Kasumi-1 (cell line): ENCODE results near the gene ADIG.

ENCODE experiments used
- DNase-seq, 2 experiments: peaks; one replicate each; lab custom pipeline; 2025; lab: John Stamatoyannopoulos, UW

The ADIG gene

DNA sequence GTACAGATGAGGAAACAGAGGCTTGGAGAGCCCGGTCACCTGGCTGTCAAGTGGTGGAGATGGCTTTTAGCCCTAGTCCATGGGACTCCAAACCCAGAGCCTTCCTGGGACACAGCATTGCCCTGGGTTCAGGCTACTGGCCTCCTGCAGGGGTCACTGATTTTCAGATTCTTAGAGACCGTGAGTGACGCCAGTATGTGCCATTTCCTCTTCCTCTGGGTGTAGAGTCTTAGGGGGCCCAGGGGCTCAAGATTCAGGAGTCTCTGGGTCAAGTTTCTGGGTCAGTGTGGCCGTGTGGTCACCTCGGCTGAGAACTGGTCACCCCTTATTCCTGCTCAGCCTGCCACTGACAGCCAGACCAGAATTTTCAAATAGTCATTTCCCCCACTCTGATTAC is 21.2 kb downstream of the ADIG start:
- DNase-seq: no peak

DNA sequence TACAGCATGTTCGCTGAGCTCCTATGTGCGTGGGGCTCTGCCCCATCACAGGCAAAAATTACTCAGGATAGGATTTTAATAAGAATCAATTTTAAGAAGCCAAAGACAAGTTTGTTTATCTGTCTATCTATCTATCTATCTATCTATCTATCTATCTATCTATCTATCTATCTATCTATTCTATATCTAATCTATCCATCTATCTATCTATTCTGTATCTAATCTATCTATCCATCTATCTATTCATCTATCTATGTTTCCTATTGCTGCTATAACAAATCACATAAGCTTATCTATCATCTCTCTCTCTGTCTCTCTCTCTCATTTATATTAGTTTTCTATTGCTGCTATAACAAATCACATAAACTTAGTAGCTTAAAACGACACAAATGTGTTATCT is 22.3 kb downstream of the ADIG start:
- DNase-seq: no peak

DNA sequence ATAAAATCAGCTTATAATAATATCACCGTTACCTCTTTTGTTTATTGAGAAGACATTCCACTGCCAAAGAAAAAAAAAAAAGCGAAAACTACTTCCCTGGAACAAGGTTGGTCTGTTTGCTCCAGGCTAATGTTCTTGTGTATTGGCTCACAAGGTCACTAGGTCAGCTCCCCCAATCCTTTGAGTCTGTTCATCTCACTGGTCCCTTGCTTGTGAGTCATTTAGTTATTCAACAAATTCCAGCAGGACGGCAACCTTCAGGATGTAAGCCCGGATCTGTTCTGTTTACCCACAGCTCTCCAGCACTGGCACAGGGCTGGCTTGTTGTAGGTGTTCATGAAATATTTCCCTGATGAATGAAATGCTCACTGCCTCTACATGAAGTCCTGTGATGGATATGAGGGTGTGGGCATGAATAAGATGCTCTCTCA is 23.9 kb downstream of the ADIG start:
- DNase-seq: no peak

DNA sequence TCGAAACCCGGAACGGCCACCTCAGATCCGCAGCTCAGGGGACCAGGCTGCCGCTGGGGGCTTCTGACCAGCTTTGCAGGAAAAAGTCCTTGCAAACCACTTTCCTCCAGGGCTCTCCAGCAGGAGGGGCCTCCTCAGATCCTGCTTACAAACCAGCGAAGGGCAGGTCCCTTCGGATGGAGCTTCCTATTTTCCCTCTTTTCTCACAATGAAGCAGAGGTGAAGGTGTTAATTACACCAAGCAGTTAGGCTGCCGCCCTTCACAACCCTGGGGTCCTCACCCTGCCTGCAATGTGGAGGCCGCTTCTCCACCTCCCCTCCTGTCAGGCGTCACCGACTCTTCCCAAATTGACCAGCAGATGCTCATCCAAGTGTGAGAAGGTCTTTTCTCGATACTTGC is 26.4 kb downstream of the ADIG start:
- no peak for DNase-seq

DNA sequence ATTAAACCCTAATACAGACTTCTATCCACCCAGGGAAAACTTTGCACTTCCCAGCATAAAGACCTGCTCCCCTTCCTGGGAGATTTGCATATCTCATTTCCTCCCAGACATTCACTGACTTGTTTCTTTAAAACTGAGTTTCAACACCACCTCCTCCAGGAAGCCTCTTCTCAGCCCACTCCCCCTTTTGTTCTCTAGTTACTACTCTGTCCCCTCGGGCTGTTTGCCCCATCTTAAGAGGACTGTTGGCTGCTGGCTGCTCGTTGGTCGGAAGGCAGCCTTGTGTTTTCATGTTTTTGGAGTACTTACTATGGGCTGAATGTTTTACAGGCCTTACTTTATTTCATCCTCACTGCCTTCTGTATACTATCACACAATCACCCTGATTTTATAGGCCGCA is 27.2 kb downstream of the ADIG start:
- no peak for DNase-seq

DNA sequence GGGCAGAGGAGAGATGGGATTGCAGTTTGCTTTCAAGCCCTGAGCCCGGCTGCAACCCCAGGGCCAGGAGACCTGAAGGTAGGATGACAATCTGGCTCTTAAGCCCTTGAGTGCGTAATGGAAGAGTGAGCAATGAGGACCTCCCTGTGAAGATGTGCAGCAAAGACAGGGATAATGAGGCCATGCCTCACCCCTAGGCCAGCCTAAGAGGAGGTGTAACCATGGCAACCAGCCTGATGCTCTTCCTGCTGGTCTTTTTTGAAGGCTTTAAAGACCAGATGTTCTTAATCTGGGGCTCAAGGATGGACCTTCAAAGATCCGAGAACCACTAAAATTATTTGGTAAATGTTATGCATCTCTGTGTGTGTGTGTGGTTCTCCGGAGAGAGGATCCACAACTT is 28.8 kb downstream of the ADIG start:
- no peak for DNase-seq

DNA sequence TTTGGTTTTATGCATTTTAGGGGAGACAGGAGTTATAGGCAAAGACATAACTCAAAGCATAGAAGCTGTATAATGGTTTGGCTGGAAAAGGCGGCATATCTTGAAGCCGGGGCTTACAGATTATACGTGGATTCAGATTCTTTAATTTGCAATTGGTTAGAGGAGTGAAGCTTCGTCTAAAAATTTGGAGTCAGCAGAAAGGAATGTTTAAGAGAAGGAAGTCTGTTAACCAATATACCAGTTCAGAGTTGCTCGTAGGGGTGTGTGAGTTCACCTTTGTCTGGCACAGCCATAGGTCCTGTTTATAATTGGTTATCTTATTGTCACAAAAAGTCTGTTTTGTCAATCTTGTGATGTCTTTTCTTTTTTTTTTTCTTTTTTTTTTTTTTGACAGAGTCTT is 29.5 kb downstream of the ADIG start:
- DNase-seq: no peak

DNA sequence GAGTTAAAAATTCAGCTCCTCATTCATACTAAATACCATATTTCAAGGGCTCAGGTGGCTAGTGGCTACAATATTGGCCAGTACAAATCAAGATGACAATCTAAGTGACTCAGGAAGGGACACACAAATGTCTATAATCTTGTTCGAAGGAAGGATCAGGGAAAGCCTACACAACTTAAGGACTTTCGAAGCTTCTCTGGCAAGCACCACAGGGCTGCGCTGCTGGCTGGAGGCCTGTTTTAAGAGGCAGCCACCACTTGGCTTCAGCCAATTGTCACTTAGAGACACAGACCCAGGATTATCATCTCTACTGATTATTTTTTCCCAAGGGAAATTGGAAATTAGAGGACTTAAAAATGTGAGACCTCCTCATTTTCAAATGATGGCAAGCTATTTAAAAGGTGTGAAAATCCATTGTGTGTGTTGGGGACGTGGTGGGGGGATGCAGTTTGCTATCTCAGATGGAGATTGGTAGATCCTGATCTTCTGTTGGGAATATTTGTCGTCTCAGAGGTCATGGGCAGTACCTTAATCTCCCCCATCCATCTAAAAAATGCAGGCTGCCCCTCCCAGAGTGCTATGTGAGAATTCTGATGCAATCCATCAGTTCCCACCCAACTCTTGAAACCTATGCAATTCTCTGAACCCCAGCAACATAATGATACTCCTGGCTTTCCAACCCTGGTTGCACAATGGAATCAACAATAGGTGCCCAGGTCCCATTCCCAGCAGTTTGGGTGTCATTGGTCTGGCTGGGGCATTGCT is 31.9 kb downstream of the ADIG start:
- DNase-seq: no peak

DNA sequence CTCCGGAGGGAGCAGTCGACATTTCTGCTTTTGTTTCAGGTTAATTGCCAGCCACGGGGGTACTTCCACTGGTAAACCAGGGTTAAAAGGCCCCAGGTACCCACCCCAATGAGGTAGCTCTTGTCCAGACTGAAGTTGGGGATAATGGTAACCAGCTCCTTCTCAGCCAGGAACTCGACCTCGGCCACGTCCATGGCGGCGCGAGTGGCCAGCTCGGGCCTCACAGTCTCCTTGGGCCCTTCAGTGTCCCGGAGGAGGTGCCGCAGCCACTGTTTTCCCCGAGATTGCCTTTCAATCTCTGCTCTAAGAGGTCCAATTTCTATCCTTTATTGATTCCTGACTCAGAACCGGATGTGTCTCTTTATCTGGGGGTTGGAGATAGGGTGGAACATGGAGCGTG is 34.3 kb downstream of the ADIG start:
- DNase-seq: no peak

DNA sequence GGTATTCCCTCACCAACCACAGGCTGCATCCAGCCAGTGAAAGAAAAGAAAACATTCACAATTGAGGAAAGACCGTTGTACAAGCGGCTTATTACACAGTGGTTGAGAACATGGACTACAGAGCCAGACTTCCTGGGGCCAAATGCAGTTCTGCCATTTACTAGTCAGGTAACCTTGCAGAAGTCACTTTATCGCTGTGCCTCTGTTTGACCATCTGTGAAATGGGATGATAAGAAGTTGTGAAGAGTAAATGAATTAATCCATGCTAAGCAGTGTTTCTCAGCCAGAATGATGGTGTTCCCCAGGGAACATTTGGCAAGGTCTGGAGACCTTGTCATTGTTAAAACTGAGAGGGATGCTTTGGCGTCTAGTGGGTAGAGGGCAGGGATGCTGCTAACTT is 35.5 kb downstream of the ADIG start:
- DNase-seq: no peak

DNA sequence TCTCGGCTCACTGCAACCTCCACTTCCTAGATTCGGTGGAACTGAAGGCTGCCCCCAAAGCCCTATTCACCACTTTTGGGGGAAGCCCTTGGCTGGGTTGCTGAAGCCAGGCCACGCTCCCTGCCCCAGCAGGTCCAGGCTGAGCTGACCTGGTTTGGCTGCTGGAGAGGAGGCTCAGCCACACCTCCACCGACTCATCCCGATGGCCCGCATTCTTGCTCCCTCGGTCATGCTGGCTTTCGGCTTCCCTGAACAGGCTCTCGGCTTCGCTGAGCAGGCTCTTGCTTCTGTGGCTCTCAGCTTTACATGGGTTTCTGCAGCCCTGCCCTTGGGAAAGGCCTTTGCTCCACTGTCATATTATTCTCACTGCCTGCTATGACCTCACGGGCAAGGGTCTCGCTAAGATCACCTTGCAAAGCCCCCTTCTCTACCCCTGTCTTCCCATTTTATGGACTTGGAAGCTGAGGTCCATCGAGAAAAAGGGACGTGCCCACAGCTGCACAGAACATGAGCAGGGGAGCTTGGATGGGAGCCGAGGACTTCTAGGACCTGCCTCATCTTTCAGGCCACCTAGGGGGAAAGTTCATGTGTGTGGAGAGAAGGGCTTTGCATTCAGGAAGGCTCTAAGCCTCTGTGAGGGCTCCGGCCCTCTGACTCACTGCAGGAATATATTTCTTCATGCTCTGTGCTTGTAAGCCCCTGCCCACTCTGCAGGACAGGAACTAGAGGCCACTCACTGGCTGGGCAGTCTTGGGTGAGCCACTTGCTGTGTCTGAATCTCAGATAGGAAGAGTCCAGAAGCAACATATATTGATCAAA is 36.2 kb downstream of the ADIG start:
- DNase-seq: no peak

DNA sequence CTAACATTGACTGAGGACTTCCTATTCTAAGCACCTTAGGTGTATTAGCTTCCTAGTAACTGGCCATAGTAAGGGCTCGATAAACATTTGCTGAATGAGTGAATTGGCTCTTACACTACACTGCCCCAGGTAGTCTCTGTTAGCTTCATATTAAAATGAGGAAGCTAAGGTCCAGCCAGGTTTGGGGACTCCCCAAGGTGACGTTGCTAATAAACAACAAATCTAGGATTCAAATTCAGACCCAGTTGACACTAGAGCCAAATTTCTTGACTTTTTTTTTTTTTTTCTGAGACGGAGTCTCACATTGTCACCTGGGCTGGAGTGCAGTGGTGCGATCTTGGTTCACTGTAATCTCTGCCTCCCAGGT is 36.8 kb downstream of the ADIG start:
- no peak for DNase-seq

DNA sequence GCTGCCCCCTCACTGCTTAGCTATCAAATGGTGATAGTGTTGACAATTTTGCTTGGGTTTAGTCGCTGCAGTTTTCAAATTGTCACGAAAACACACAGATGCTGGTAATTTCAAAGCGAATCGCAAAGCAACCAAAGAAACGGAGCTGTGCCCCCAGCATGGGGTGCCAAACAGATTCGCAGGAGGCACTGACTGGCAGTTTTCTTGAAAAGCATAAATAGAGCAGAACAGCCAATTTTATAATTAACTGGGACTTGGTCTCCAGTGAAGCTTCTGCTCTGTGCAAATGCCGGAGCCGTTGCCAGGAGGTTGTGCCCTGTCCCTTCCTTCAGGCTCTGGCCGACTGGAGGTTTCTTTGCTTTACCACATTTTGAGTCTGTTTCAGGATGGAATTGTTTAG is 39.4 kb downstream of the ADIG start:
- no peak for DNase-seq

DNA sequence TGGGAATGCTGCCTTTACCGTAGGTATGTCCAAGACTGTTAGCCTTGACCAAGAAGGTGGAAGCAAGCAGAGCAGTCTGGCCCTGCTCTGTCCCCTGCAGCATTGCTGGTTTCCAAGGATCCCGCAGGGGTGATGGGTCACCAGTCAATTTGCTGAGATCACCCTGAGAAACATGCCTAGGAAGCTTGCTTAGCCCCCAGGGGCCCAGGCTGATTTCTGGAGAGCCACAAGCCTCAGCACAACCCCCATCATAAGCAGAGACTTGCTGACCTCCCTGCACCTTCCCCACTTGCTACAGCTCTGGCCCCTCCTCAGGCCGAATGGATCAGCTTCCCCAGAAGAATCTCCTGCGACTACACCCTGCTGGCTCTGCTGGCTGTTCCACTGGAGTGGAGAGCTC is 42.1 kb downstream of the ADIG start:
- no peak for DNase-seq

DNA sequence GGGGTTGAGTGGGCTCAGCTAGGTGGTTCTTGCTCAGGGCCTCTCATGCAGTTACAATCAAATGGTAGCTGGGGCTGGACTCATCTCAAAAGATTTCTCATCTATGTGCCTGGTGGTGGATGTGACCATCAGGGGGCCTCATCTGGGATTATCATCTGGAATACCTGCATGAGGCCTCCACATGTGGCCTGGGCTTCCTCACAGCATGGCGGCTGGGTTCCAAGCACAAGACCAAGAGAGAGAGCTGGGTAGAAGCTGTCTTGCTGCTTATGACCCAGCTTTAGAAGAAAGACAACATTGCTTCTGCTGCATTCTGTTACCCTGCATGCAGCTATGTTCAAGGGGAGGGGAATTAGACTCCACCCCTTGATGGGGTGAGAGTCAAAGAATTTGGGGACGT is 43.1 kb downstream of the ADIG start:
- DNase-seq: no peak

DNA sequence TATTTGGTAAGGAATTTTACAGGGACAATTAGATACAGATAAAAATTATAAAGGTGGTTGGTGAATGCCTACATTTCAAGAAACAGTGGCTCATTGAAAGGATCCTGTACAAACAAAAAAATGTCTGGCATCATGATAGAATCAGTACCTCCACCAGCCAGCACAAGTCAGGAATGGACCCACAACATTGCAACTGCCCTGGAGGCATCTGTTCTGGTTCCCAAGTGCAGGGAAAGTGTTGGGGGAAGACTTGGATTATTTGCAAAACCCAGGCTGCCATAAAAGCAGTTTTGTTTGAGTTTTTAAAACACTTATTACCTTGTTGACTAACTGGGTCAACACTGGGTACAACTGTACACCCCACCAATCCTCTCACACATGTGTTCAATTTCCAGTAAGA is 44.9 kb downstream of the ADIG start:
- no peak for DNase-seq

DNA sequence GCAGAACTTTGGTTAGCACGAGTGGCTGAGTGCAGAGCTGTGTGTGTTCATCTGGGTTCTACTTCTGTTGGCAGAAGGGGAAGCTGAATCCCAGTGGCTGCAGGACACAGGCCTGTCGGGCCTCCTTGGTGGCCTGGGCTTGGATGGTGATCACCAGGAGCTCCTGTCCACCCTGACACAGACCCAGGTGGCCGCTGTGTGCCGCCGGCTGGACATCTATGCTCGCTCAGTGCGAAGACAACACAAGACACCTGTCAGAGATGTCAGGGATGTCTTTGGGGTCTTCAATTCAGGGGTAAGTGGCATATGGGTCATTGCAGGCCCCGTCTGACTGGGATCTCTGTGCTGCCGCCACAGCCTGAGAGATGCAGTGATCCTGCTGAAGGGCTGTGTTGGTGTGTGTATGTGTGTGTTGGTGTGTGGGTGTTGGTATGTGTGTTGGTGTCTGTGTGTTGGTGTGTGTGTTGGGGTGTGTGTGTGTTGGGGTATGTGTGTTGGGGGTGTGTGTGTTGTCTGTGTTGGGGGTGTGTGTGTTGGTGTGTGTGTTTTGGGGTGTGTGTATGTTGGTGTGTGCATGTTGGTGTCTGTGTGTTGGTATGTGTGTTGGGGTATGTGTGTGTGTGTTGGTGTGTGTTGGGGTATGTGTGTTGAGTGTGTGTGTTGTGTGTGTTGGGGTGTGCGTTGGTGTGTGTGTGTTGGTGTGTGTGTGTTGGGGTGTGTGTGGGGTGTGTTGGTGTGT is 46.1 kb downstream of the ADIG start:
- no peak for DNase-seq

DNA sequence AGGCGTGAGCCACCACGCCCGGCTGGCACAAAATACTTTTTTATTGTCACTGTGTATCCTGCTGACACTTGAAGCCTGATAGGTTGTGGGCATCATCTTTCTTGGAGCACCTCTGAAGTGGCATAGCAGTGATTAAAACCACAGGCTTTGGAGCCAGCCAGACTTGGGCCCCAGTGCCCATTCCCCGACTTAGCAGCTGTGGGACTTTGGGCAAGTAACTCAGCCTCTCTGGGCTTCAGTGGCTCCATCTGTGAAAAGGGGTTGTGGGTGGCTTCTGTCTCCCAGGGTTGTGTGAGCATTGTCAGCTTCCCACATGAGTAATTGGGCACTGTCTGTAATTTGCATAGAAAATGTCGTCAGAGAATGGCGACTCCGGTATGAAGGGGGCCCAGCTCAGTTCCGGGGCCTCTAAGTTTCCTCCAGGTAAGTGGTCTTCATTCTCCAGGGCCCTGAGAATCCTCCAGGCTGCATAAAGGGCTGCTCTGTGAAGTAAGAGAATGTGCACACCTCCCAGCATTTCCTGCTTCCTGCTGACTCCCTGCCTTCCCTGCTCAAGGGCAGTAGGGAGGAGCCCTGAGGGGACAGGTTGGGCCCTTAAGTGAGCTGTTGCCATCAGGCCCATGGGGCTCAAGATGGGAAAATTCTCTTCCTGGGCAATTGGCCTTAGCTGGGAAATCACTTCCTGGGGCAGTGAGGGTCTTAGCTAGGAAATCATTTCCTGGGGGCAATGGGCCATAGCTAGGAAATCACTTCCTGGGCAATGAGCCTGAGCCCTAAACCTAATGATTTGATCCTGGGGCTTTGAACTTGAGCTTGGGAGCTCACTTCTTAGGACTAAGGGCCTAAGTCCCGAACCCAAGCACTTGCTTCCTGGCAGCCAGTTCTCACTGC is 47.8 kb downstream of the ADIG start:
- DNase-seq: no peak

DNA sequence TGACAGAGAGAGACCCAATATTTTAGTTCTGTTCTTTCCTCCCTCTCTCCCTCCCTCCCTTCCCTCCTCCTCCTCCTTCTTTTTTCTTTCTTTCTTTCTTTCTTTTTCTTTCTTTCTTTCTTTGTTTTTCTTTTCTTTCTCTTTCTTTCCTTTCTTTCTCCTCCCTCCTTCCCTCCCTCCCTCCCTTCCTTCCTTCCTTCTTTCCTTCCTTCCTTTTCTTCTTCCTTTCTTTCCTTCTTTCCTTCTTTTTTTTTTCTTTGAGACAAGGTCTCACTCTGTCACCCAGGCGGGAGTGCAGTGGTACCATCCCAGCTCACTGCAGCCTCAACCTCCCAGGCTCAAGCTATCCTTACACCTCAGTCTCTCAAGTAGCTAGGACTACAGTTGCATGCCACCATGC is 49.0 kb downstream of the ADIG start:
- DNase-seq: no peak

DNA sequence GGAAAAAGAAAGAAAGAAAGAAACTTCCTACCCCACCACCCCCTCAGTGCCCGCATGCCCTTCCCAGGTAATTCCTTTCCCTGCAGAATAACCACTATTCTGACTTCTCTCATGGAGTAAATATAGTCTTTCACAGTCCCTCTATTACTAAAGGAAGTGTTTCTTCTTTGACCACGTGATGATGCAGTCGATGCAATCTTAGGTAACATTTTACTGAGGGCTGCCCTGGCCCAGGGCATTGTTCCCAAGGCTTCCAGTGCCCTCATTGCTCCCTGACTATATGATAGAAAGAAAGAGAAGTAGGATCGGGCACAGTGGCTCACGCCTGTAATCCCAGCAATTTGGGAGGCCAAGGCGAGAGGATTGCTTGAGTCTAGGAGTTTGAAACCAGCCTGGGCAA is 49.7 kb downstream of the ADIG start:
- DNase-seq: no peak

DNA sequence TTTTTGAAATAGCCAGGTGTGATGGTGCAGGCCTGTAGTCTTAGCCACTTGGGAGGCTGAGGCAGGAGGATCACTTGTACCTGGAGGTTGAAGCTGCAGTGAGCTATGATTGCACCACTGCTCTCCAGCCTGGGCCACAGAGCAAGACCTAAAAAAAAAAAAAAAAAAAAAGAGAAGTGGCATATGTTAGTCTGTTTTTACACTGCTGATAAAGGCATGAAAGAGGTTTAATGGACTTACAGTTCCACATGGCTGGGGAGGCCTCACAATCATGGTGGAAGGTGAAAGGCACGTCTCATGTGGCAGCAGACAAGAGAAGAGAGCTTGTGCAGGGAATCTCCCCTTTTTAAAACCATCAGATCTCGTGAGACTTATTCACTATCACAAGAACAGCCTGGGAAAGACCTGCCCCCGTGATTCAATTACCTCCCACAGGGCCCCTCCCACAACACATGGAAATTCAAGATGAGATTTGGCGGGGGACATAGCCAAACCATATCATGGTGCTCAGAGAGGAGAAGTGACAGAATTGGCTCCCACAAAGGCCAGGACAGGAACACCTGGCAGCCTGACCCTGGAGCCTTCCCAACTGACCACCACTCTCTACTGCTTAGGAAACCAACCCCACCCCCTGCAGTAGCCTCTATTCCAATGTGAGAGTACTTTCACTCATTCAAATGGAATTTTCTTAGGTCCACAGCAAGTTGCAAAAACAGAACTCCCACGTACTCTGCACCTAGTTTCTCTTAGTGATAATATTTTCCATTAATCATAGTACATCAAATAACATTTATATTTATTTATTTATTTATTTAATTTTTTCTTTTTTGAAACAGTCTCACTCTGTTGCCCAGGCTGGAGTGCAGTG is 50.4 kb downstream of the ADIG start:
- DNase-seq: no peak
